ENCODE data around the gene RDM1.

GRCh38 chr17:35907691-35908090 lies 22.9 kb downstream of the RDM1 start:
- TF ChIP-seq CTCF (IDR thresholded peaks at IDR 0.05) (no peak), POLR2AphosphoS5 (IDR thresholded peaks at IDR 0.05) (no peak)

Measured in suprapubic skin (tissue), 3 donors.